ENCODE data around the gene AP3B1. TPM values are rescaled to one million over a fixed set of nuclear protein-coding genes. Genes with fewer than 3 reads are reported as not detected.

The AP3B1 gene
- total and polyA plus RNA-seq, 2 donors (not counting 3 experiments of a cell fraction or from before 2014, with no cell fraction given) = 31.6 to 46.7 TPM

GRCh38 chr5:78016863-78017529 is 277.5 kb downstream of the AP3B1 start:
- BruUV-seq (replicated peaks) = no TSS peak
- Histone ChIP-seq H3K27ac (ENCODE audit: insufficient read depth, low read depth, low read length) (no peak overlapping the region), H3K79me2 (ENCODE audit: control insufficient read depth, insufficient read depth, low read length) (no peaks in the 10 kb centered on the region), H3K27me3 (ENCODE audit: control insufficient read depth in 2 of 2, insufficient read depth in 2 of 2, low read length in 2 of 2) (no peaks in the 10 kb centered on the region), H4K20me1 (replicated peaks; ENCODE audit: control insufficient read depth, extremely low read depth, insufficient read depth, low read length) (peaks cover 2% of the 10 kb centered on the region), H3K36me3 (ENCODE audit: control insufficient read depth in 2 of 2, extremely low read depth in 1 of 2, insufficient read depth in 2 of 2, low read length in 2 of 2) (no peaks in the 10 kb centered on the region), H3K9ac (replicated peaks; ENCODE audit: extremely low read depth, insufficient read depth, low read length) (no peak overlapping the region), H3K4me3 (replicated peaks in 1 of 3; ENCODE audit: insufficient read depth in 1 of 3, low read depth in 1 of 3, low read length in 3 of 3) (no peak overlapping the region), H2AFZ (ENCODE audit: low read depth, low read length) (no peak overlapping the region), H3K4me1 (ENCODE audit: control insufficient read depth, extremely low read depth, insufficient read depth, low read length) (no peaks in the 10 kb centered on the region), H3K4me2 (ENCODE audit: insufficient read depth, low read length) (no peak overlapping the region), H3K9me3 (replicated peaks; ENCODE audit: control insufficient read depth, insufficient read depth, low read length) (no peaks in the 10 kb centered on the region), H3K9me1 (replicated peaks; ENCODE audit: control insufficient read depth, extremely low read depth, insufficient read depth, low read length) (no peaks in the 10 kb centered on the region)
- DNase-seq (ENCODE audit: low read depth, low spot score) (no peak), FAIRE-seq (no peak)
- intact Hi-C loops (cut with micrococcal nuclease) = no loop called here
- dilution Hi-C loops (cut with MboI; ENCODE audit: extremely low pct_ligation_motif_present, low sequenced_read_pairs) = no loop called here
- CTCF ChIA-PET = interaction anchor here (0.8 to 2.1 kb wide), 4 partner anchors 9 to 252 kb away, joined by 3 to 5 read pairs (median 4); no protein-coding TSS in a partner anchor
- no peak for TF ChIP-seq POLR2AphosphoS5 (IDR thresholded peaks at IDR 0.05; ENCODE audit: insufficient read depth, low read depth, low read length)
- no peak for TF ChIP-seq GATA2 (IDR thresholded peaks at IDR 0.05; ENCODE audit: insufficient read depth, insufficient read length, low read depth, low read length)
- TF ChIP-seq CTCF (IDR thresholded peaks at IDR 0.05; ENCODE audit: extremely low read depth in 1 of 2, insufficient read depth in 1 of 2, low read depth in 1 of 2, low read length in 2 of 2) = no peak
- TF ChIP-seq EZH2 (IDR thresholded peaks at IDR 0.05; ENCODE audit: borderline replicate concordance, low read depth, low read length, severe bottlenecking) = no peak
- no peak for TF ChIP-seq POLR2A (IDR thresholded peaks at IDR 0.05; ENCODE audit: low read depth, low read length)
- POLR2A ChIA-PET = no interaction called here

All from endothelial cell of umbilical vein (primary cell).